DMS53 treated with DMSO at 0.1 percent for 48 hours (cell line): ENCODE data around the gene COL27A1.

Experiments used
- DNase-seq: peaks from one replicate; lab custom pipeline; 2025; ENCODE audit not compliant: unreplicated experiment; lab: John Stamatoyannopoulos, UW

Gene COL27A1

DNA sequence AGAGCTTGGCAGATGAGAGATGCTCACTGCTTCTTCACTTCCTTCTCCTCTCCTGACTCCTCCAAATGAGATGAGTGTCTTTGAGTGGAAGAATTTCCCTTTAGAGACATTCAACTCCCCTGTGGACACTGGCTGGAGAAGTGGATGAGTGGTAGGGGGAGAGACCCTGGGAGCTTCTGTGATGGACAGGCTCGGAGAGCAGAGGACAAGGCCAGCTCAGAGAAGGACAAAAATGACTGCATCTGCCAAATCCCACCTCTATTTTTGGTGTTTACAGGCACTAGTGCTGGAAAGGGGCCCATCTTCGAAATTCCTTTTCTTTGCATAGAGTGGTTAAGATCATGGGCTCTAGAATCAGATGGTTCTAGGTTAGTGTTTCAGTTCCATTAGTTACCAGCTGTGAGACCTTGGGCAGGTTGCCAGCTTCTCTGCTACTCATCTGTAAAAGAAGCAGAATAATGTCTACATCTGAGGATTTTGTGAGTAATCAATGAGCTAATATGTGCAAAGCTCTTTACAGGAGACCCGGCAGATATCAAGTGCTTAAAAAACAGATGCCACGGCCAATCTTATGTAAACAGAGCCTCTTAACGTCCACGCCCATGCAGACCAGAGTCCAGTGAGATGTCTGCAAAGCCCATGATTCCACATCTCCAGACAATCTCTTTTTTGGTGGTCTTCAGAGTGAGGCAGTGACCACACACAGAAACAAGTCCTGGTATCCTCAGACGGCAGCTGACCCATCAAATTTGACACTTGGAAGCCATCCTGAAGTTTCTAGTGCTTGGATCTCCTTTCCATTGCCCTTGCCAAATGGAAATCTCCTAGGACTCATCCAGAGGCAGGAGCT, 13.6 kb upstream of the COL27A1 start:
- DNase-seq: peak; percentile 58

DNA sequence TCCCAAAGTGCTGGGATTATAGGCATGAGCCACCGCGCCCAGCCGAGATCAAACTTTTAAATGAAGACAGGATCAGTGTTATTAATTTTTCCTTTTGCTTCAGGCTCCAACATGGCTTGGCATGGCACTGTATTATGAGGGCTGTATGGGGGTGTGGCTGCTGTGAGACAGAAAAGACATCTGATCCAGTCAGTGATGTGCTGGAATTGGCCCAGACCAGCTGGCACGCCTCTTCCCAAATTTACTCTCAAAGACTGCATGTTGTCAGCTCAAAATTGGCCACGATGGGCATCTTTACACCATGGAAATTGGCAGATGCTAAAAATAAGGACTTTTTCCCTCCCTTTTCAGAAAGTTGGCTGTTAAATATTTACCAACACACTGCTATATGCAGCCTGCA, 12.1 kb upstream of the COL27A1 start:
- no peak for DNase-seq

DNA sequence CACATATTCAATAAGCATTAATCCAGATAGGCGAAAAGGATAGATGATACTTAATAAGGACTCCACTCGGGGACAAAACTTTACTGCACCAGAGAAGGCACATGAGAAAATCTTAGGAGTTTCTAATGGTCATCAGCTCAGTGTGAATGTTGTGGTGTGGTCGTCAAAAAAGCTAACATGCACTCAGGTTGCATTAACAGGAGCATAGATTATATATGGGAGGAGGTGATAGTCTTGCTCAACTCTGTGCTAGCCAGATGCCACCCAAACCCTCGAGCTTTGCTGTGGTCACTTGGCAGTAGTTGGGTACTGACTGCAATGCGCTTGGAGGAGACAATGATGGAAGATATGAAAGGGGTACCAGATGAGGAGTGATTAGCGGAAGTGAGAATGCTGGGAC, 8.6 kb upstream of the COL27A1 start:
- no peak for DNase-seq

DNA sequence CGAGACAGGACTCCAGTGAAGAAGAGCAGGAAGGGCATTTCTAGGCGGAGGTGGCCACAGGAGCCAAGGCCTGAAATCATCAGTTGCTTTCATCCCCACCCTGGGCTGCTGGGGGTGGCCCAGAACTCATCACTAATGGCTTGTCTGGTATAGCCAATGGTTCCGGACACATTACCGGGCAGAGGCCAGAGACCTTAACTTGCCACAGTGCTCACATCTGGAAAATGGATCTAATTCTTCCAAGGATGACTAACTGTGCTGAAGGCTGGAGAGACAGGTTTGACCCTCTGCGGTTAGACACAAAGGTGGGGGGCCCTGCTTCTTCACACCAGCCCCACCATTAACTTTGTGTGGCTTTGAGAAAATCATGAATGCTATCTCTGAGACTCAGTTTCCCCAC, 6.2 kb upstream of the COL27A1 start:
- no peak for DNase-seq

DNA sequence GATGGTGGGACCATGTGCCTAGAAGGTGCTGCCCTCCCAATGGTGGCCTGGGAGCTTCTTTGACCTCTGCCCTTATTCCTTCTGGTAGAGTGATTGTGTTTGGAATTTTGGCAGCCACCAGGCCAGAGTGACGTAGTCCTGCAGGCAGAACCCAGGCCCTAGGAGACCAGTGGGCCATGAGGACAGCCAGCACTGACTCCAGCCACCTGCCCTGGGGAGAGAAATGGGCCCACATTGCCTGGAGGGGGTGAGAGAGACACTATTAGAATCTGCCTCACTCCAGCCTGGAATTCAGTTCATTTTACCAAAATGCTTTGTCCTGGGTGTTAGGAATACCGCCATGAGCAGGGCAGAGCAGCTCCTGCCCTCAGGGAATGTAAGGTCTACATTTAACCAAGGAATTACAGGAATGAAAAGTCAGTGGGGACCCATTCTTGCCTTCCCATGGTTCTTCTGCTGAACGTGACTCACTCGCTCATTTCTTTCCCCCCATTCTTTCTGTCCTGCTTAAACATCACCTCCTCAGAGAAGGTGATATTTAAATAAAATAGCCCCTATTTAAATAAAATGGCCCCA, 5.5 kb upstream of the COL27A1 start:
- DNase-seq: no peak

DNA sequence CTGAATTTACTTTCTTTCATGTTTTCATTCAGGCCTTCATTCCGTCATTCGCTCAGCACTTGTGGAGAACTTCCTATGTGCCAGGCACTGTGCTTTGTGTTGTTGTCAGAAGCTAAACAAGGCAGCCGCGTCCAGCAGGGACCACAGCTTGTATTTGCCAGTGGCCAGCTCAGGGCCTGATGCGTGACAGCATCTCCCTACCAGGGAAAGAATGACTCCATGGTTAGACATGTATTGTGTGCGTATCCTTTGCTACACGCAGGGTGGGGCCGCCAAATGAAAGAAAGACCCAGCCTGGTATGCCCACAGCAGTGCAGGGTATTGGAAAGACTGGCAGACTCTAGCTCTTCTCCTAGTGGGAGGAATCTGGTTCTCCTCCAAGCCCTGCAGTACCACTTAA, 4.7 kb upstream of the COL27A1 start:
- no peak for DNase-seq

DNA sequence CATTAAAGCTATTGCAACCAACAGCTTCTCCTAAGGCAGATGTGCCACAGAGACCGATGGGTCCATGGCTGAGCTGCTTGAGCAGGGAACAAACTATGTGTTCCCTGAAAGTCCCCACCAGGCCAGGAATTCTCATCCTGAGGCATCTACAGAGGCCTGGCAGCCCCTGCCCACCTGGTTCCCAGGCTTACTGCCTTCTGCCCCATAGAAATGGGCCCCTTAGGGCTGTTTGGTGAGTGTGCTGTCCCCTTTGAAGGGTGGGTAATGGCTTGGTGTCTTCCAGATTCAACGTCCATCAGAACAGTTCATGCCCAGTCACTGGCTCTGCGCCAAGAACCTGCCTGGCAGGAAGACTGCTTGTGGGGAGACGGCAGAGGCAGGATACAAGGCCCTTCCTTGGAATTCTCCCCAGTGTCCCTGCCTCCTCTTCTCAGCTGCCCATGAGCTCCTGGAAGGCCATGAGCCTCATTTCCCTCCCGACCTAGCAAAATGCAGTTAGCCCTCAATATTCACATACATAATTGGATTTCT, 3.8 kb upstream of the COL27A1 start:
- no peak for DNase-seq

DNA sequence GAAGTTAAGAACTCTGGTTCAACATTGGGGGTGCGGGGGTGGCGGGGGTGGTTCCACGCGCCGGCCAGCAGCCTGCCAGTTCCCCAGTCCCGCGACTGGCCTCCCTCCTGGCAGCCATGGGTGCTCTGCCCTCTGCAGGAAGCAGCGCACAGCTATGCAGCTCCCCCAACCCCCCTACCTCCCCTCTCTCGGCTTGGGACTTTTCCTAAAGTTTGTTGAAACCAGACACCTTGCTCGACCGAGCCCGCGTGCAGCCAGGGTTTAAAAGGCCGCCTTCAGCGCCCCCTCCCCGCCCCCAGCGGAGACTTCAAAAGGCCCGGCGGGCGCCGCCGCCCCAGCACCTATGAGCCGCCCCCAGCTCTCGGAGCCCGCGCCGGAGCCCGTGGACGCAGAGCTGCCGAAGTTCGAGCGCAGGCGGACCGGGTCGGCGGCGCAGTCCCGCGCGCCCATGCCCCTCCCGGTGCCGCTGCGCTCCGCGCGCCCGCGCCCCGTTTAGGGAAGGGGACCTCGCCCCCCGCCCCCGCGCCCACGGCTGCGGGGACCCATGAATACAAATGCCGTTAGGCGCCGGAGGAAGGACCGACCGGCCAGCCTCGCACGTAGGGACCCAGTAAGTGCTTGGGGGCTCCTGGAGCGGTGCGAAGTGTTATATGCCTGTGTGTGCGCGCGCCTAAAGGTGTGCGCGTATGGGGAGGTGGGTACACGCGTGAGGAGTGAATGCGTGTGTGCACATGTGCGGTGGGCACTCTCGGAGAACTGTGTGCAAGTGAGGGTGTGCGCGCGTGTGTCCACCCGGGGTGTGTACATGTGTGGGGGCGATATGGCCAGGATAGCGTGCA, 1.4 kb upstream of the COL27A1 start:
- no peak for DNase-seq

DNA sequence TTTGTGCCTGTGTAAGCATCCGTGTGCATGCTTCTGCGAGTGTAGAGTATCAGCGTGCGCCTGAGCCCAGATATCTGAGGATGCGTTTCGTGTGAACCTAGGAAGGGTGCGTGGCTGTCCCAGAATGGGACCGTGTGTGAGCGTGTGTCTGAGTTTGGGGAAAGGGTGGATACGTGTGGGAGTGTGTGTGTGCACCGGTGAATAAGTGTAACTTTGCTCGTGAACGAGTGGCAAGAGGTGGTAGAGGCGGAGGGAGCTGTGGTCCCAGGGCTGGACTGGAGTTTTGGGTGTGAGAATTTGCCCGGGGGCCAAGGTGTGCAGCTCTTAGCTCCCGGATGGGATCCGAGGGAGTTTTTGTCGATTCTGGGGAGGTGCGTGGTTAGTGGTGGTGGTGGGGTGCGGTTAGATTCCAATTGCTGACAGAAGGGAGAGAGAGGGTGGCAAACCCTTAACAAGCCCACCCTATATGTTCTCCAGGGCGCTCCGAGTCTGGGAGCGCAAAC, 686 bp upstream of the COL27A1 start:
- no peak for DNase-seq

DNA sequence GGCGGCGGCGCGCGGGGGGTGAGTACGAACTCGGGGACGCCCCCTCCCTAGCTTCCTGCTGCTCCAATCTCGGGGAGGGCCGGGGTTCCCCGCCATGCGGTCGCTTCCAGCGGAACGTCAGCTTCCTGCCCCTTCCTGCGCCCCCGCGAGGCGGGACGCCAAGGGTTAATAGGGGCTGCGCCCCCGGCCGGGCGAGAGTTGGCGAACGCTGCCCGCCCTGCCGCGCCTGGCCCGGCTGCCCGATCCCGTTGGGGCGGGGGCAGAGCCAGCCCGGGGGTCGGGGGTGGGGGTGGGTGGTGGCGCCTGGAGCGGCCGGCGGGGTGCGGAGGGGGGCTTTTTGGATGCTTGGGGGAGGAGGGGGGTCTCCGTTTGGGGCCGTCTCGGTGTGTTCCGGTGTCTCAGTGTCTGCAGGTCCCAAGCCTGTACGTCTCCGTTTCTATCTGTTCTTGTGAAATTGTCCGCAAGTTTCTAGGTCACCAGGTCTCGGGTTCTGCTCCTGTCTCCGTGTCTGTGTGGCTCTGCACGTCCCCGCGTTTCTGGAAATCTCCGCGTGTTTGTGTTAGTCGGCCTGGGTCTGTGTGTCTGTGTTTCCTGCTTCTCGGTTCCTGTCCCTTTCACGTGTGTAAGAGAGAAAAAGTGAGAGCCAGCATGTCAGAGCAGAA, 789 bp downstream of the COL27A1 start:
- no peak for DNase-seq

DNA sequence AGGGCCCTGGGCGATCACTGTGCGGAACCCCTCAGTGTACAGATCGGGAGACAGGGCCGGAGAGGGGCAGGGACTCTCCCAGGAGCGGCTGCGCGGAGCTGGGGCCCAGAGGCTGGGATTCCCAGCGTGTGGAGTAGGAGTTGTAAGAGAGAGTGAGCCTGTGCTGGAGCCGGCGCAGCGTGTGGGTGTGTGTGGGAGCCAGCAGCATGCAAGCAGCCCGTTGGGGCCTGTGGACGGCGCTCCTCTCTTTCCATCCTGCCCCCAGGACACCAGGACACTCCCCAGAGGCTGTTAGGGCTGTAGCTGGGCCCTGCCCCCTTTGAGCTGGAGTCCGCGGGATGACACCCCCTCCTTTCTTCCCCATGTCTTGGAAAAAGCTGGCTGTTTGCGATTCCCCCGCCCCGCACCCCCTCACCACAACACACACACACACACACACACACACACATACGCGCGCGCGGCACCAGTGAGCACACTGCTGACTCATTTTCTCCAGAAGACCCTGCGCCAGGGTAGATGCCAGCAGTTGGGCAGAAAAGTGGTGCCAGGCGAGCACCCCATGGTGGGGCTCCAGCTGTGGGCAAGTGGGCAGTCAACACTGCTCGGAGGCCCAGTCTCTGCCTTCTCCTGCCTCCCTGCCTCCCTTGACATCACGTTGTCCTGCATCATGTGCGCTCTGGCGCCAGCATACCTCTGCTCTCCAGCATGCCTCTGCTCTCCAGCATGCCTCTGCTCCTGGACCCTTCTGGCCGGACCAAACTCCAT, 1.5 kb downstream of the COL27A1 start:
- no peak for DNase-seq

DNA sequence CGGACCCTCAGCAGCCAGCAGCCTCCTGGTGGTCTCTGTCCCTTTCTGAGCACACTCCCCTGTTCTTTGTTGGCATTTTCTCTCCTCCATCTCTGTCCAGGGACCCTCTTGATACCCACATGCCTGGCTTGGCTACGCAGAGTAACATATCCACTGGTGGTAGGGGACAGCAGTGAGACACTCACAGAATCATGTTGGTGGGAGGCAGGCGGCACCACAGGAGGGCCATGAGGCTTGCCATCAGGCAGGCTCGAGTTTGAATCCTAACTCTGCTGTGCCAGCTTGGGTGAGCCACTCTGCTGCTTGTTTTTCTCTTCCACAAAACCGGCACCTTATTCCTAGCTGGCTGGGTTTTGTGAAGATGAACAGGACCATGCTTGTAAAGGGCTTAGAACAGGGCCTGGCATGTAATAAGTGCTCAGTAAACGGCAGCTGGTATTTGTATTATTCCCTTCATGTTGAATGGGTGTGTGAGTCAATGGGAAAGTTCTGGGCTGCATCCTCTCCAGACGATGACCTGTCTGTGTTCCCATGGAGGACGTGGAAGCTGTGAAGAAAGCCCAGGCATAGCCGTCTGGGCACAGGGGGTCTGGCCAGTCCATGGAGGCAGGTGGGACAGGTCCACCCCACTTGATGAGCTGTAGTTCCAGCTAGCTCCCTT, 2.3 kb downstream of the COL27A1 start:
- no peak for DNase-seq

DNA sequence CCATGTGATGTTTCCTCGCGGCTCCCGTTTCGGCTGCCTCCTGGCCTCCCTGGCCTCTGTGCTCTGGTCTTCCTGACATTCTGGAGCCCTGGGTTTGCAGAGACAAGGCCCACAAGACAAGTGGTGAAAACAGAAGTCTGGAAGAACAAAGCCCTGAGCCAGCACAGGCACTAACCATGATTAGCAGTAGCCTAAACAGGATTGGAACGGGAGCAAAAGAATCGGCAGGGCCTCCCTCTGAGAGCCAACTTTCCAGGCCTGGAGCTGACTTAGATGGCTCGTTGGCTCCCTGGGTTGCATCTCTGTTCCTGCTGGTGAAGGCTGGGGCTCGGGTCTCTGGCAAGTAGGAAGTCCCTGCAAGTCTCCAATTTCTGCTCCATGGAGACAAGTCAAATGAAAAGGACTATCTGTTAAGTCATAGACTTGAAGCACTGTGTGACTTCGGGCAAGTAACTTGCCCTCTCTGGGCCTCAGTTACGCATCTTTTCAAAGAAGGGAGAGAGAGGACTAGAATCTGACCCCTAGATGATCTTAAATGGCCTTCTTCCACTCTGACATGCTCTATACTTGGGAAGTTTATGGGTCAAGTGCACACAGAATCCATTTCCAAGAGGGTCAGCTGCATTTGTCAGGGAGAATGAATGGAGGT, 3.3 kb downstream of the COL27A1 start:
- DNase-seq: no peak

DNA sequence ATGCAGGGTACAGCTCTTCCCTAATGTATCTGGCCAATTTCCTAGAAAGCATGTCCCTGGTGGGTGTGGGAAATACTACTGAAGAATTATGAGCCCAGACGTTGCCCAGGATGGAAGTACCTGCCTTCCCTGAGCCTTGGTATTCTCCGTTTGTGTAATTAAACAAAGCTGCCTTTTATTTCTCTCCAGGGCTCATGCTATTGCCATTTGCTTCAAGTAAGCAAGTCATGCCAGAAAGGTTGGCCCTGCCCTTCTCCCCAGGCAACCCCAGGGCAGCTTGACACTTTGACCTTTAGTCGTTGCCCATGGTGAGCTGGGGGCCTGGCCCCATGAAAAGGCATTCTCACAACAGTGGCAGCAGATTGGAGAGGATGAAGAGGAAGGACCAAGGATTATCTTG, 4.4 kb downstream of the COL27A1 start:
- DNase-seq: no peak

DNA sequence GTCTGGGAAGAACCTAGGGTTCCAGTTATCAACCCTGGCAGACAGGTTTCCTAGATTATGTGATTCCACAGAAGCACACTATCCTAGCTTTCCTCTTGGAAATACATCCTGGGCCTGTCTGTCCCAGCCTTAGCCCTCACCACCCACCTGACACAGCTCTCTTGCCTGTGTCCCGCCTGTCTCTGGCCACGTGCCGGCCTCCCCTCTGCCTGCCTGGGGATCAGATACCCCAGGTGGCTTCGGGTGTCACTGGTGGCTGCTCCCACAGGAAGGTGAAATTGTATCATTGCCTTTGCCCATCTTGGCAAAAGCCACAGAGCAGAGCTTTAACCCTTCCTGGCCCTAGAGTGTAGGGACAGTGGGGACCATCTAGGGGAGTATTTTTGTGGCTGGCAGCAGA, 6.2 kb downstream of the COL27A1 start:
- no peak for DNase-seq

DNA sequence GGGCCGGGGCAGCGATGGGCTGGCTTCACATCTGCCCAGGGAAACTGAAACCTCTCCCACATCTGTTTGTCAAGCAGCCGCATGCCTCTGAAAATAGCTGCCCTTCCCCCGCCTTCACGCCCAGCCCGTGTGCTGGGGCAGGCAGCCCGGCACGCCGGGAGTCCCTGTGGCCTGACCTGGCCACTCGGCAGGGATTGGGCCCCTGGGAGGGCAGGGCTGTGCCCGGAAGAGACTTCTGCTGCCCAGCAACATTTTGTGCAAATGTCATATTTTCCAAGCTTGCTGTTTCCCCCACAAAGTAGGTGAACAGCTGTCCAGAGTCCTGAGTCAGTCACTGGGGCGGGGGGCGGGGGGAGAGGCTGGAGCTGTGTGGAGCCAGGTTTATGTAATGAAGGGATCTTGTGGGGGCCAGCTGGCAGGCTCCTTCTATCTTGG, 8.2 kb downstream of the COL27A1 start:
- no peak for DNase-seq

DNA sequence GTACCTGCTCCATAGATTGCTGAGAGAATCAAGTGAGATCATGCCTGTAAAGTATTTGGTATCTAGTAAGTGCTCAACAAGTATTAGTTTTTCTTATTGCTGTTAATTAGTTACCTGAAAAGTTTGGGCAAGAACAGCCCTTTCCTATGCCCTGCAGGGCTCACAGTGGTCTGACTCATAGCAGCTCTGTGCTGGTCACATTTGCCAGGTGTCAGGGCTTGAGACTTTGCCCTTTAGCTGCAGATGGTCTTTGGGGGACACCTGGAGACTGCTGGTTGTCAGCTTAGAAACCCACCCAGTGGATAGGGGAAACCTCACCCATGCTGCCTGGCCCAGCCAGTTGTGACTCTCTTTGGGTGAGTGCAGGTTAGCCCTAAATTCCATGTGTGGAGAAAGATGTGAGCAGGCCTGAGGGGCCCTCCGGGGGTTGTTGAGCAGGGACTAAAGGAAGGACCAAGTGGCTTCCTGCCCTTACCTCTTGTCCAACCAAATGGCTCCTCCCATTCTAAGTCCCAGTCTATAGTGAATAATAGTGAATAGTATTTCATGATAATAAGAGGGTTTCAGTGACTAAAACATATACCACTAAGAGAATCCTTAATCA, 9.0 kb downstream of the COL27A1 start:
- DNase-seq: no peak

DNA sequence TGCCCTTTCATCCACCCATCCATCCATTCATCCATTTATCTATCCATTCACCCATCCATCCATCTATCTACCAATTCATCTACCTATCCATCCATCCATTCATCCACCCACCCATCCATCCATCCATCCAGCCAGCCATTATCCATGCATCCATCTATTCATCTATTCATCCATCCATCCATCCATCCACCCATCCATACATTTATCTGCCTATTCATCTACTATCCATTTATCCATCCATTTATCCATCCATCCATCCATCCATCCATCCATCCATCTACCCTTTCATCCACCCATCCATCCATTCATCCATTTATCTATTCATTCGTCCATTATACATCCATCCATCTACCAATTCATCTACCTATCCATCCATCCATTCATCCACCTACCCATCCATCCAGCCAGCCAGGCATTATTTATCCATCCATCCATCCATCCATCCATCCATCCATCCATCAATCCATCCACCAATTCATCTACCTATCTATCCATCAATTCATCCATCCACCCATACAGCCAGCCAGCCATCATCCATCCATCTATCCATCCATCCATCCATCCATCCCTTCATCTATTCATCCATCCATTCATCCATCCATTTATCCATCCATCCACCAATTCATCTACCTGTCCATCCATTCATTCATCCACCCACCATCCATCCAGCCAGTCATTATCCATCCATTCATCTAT, 10.2 kb downstream of the COL27A1 start:
- DNase-seq: no peak
